G401.6 (cell line): ENCODE results near the gene BRINP1.

Source experiments
- FAIRE-seq: peaks from 2 replicates; lab custom pipeline; 2012; peaks lifted over from hg19 to GRCh38; lab: Jason Lieb, UNC

Gene BRINP1

DNA sequence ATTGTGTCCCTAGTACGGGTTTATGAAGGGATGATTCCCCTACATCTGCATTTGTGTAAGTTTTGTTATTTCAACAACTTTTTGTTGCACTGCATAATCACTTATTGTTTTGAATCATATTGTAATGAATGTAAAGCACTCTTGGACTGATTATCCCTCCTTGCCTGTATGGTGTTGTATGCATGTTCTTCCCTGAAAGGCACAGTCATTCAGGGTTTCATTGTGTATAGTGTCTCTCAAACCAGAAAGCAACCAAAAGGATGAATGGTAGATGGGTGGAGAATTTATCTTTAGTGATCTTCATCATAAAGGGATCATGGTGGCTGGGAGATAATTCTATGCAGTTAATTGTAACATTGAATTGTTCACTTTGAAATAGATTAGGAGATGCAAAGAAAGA lies 247.3 kb downstream of the BRINP1 start:
- no peak for FAIRE-seq

DNA sequence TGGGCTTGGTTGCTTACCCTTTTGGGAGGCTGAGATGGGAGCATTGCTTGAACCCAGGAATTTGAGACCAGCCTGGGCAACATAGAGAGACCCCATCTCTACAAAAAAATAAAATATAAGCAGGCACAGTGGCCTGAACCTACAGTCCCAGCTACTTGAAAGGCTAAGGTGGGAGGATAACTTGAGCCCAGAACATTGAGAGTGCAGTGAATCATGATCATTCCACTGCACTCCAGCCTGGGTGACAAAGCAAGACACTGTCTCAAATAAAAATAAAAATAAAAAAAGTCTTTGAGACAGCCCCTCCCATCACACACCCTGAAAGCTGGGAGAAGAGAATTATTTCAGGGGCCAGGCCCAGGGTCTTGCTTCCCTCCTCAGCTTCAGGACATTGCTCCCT lies 251.8 kb downstream of the BRINP1 start:
- FAIRE-seq, result no peak
